Thoracic aorta (tissue), 2 donors: ENCODE data around the gene LARGE2. TPM values are rescaled to one million over a fixed set of nuclear protein-coding genes. Genes with fewer than 3 reads are reported as not detected.
A peak's percentile ranks its signal among the peaks of the same experiment; 100 is the strongest.

ENCODE experiments used
- ATAC-seq: fragments of 150-250 bp; one replicate; pipeline ENCODE4 v1.8.0; 2017; ENCODE audit warnings: low read depth; ENCODE audit not compliant: insufficient number of reproducible peaks, low FRiP score
- DNase-seq: peaks from one replicate; pipeline ENCODE4 v3.0.0-alpha.2; 2020; ENCODE audit warnings: low spot score
- H3K27ac ChIP-seq, 2 donors: fragments of 200-600 bp; sonication (generic); 1 replicate in 1 of 2; 2 replicates in 1 of 2; pipeline ENCODE4 v1.5.1; 2016; ENCODE audit warnings: mild to moderate bottlenecking in 2 of 2, moderate library complexity in 2 of 2
- H3K27me3 ChIP-seq: fragments of 200-600 bp; sonication (generic); replicated peaks from 2 replicates; pipeline ENCODE4 v1.6.0; 2016; ENCODE audit warnings: mild to moderate bottlenecking; ENCODE audit not compliant: insufficient read depth
- H3K36me3 ChIP-seq: fragments of 200-600 bp; sonication (generic); one replicate; pipeline ENCODE4 v1.5.1; 2016
- H3K4me1 ChIP-seq, 2 donors: fragments of 200-600 bp; sonication (generic); 1 replicate in 1 of 2; 2 replicates in 1 of 2; pipeline versions ENCODE4 v1.5.1 to v1.6.0; 2016; ENCODE audit warnings: low read depth in 2 of 2, mild to moderate bottlenecking in 1 of 2; ENCODE audit not compliant: control insufficient read depth in 1 of 2
- H3K4me3 ChIP-seq: fragments of 200-600 bp; sonication (generic); 2 replicates; pipeline ENCODE4 v1.5.1; 2016; ENCODE audit warnings: mild to moderate bottlenecking
- H3K9me3 ChIP-seq: fragments of 200-600 bp; sonication (generic); 2 replicates; pipeline ENCODE4 v1.5.1; 2016
- total RNA-seq, 2 donors: library from RNA; depleted of rRNA; stranded (reverse); fragments of >200 nt; gene quantifications; one replicate each; pipeline versions ENCODE4 v1.1.0 to v1.2.3, GENCODE V29; 2016
- TF ChIP-seq, protein P1 (sequence below): fragments of 200-600 bp; sonication (generic); IDR thresholded peaks from one replicate; pipeline ENCODE4 v1.5.1; 2019; ENCODE audit warnings: antibody characterized with exemption

The LARGE2 gene
- total RNA-seq, 2 donors from 2014 or later: 3.1 TPM; not detected in 1

DNA sequence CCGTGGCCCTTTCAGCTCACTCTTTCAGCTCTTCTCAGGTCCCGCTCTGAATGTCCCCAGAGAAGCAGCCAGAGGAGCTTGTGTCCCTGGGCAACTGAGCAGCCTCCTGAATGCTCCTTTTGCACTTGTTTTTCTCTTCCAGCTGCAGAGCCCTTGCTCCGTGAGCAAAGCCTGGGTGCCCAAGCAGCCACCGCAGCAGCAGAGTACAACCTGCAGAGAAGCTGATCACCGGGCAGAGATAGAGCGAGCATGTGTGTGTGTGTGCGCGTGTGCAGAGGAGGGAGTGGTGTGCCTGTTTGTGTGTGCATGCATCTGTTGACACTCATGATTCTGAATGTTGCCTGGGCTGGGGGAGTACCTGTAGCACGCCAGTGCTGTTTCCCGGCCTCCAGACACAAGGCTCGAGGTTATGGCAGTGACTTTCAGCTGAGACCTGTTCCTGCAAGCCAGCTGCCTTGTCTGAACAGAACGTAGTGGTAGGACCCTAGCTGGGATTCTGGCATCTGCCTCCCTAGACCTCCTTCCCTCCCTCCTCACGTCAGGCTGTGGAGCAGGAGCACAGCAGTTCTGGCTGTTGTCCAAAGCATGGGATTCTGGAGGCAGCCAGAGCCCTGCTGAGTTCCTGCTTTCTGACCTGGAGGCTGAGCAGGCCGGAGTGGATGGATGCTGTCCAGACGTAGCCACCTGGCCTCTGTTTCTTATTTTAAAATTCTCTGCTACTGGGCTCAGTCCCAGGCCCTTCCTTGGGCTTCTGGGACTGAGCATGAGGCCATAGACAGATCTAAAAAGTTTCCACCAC lies 41.5 kb upstream of the LARGE2 start:
- Histone ChIP-seq H3K27me3 (no peaks in the 10 kb centered on the region), H3K27ac (no peak overlapping the region), H3K36me3 (peaks cover 52% of the 10 kb centered on the region), H3K4me1 (peaks cover 4 to 6% of the 10 kb centered on the region in 2 donors), H3K9me3 (no peaks in the 10 kb centered on the region), H3K4me3 (no peak overlapping the region)
- TF ChIP-seq, protein P1, sequence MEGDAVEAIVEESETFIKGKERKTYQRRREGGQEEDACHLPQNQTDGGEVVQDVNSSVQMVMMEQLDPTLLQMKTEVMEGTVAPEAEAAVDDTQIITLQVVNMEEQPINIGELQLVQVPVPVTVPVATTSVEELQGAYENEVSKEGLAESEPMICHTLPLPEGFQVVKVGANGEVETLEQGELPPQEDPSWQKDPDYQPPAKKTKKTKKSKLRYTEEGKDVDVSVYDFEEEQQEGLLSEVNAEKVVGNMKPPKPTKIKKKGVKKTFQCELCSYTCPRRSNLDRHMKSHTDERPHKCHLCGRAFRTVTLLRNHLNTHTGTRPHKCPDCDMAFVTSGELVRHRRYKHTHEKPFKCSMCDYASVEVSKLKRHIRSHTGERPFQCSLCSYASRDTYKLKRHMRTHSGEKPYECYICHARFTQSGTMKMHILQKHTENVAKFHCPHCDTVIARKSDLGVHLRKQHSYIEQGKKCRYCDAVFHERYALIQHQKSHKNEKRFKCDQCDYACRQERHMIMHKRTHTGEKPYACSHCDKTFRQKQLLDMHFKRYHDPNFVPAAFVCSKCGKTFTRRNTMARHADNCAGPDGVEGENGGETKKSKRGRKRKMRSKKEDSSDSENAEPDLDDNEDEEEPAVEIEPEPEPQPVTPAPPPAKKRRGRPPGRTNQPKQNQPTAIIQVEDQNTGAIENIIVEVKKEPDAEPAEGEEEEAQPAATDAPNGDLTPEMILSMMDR: no peak
- no peak for DNase-seq
- ATAC-seq: no peak

DNA sequence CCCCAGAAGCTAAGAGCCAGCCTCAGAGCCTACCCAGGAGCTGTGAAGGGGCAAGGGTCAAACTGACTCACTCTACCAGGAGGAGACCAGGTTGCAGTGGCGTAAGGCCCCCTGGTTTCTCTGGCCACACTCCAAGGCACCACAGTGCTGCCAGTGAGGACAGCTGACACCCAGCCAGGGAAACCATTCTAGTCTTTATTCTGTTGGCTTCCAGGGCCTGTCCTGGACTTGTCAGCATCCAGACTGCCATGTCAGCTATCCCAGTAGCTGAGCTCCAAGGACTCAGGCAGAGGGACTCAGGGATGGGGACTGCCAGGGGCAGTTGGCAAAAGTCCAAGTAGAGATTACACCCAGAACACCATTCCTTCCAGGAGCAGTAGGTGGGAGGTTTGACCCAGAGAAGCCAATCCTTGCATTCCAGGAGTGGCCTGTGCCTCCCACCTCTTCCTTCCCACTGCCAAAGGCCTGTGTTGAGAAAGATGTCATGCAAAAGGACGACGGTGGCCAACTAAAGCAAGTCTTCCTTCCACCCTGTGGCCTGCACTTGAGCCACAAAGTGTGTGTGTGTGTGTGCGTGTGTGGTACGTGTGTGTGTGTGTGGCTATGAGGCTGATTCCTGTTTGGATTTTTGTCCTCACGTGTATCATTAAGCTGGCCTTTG lies 40.6 kb upstream of the LARGE2 start:
- TF ChIP-seq, protein P1: no peak
- no peak for DNase-seq
- no peak for ATAC-seq
- Histone ChIP-seq H3K27me3 (no peaks in the 10 kb centered on the region), H3K36me3 (peaks cover 44% of the 10 kb centered on the region), H3K4me3 (no peak overlapping the region), H3K9me3 (no peaks in the 10 kb centered on the region), H3K27ac (no peak overlapping the region), H3K4me1 (peaks cover 6% of the 10 kb centered on the region in 2 donors)

DNA sequence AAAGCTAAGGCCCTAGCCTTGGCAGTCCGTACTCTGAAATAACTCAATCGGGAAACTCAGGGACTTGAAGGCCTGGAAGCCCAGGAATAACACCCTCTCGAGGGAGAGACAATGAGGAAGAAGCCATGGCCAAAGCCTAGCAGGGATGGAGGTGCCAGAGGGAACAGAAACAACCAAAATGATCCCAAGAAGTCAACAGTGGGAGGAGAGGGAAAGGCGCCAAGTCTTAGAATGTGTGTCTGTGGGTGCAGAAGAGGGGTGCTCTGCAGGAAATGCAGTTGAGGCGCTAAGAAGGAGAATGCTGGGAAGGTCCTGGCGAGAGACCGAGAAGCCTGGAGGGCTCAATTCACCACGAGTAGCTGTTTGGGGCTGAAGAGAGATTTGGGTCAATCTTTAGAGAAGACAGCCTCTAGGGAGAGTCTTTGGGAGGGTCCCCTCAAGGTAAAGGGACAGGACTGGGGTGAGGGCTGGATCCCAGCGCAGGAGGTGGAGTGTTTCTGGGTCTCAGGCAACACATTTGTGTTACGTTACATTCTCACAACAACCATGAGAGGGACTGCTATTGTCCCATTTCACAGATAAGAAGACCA lies 37.8 kb upstream of the LARGE2 start:
- Histone ChIP-seq H3K4me1 (peaks cover 6% of the 10 kb centered on the region in 2 donors), H3K9me3 (no peaks in the 10 kb centered on the region), H3K27ac (no peak overlapping the region), H3K27me3 (no peaks in the 10 kb centered on the region), H3K36me3 (peaks cover 25% of the 10 kb centered on the region), H3K4me3 (no peak overlapping the region)
- DNase-seq (no peak), ATAC-seq (no peak)
- TF ChIP-seq, protein P1: no peak

DNA sequence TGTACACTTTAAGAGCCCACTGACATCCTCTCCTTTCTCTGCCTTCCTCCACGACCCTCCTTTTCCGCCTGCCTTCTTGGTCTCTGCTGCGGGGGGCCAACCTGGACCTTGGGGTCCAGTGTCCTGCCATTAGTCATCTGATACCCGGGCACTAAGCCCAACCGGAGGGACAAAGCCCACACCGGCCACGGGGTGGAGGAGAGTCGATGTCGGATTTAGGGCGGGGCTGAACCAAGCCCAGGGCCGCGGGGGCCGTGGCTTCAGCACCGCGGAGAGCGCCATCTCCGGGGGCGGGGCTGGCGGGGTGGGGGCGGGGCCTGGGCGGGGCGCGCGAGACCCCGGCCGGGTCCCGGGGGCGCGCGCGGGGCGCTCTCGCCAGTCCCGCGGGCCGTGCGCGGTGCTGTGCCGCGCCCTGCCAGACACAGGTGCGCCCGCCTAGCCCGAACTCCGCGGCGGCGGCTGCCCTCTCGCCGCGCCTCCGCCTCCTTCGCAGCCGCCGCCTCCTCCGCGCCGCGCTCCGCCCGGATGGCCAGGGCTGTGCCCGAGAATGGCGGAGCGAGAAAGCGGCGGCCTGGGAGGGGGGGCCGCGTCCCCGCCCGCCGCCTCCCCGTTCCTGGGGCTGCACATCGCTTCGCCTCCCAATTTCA lies 37.1 kb upstream of the LARGE2 start, which contains the start of gene MAPK8IP1:
MAPK8IP1 (plus strand) TSS at position 378 of the 647 bp plus-strand sequence; CDS start at position 548, 170 bp downstream.
- TF ChIP-seq, protein P1: no peak
- peak within 1 kb of the TSS; percentile 70 for H3K4me3 ChIP-seq
- H3K9me3 ChIP-seq: no peaks in the 10 kb centered on the region
- H3K27ac ChIP-seq: no peak within 1 kb of the TSS
- peaks cover 20% of the 10 kb centered on the region for H3K36me3 ChIP-seq
- H3K27me3 ChIP-seq: no peaks in the 10 kb centered on the region
- peaks cover 6% of the 10 kb centered on the region in 2 donors for H3K4me1 ChIP-seq
- peak; percentile 16 for ATAC-seq
- no peak for DNase-seq
